ENCODE data around the gene ATF3.

DNA sequence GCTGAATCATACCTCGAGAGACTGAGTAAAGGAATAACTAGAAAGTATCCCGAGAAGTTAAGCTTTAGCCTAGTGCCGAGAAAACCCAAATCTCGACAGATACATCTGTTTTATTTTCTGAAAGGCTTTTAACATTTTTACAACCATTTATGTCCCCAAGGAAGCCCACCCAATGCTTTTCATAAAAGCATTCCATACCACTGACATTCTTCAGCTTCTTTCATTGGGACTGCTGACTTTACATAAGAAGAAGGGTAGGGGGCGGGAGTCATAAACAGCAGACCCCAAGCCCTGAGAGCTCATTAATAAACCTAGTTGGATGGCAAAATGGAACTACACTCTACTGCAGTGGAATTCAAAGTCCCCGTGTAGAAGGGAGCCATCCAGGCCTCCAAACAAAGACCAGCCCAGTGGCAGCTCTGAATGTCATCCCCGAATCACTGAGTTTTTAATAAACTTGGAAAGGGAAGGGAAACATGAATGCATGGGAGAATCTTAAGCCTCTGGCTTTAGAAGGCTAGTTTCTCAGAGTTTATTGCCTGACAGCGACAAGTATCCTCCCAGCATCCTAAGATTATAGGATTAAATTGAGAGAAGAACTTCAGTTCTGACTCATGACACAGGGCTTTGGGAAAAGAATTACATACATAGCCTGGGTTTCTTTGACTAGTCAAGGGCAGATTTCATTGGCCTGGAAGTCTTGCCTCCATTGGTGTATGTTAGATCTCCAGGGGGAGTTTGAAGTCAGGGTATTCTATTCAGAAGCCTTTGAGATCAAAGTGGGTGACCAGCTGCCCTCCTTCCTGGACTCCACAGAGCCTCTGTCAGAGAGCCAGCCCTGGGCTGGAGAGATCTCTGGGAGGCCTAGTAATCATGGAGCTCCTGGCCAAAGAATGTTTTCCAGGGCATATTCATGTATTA lies 3.7 kb downstream of the ATF3 start:
- TF ChIP-seq, protein P1, sequence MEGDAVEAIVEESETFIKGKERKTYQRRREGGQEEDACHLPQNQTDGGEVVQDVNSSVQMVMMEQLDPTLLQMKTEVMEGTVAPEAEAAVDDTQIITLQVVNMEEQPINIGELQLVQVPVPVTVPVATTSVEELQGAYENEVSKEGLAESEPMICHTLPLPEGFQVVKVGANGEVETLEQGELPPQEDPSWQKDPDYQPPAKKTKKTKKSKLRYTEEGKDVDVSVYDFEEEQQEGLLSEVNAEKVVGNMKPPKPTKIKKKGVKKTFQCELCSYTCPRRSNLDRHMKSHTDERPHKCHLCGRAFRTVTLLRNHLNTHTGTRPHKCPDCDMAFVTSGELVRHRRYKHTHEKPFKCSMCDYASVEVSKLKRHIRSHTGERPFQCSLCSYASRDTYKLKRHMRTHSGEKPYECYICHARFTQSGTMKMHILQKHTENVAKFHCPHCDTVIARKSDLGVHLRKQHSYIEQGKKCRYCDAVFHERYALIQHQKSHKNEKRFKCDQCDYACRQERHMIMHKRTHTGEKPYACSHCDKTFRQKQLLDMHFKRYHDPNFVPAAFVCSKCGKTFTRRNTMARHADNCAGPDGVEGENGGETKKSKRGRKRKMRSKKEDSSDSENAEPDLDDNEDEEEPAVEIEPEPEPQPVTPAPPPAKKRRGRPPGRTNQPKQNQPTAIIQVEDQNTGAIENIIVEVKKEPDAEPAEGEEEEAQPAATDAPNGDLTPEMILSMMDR (conservative IDR thresholded peaks at IDR 0.05), result no peak
- no peak for TF ChIP-seq EZH2 (IDR thresholded peaks at IDR 0.05; ENCODE audit: low read depth)
